ENCODE results near the gene SYT6. TPM values are rescaled to one million over a fixed set of nuclear protein-coding genes. Genes with fewer than 3 reads are reported as not detected.

The SYT6 gene
- total RNA-seq, 1 donor from 2014 or later: not detected

GRCh38 chr1:114167226-114167625, 13.6 kb upstream of the SYT6 start:
- H3K27me3 Mint-ChIP-seq: peaks cover 3% of the 10 kb centered on the region
- no peak for DNase-seq
- H3K4me3 Mint-ChIP-seq: no peak overlapping the region
- no peaks in the 10 kb centered on the region for H3K36me3 Mint-ChIP-seq (ENCODE audit: low read depth)
- no peaks in the 10 kb centered on the region for H3K9me3 Mint-ChIP-seq
- no peak overlapping the region for H3K27ac Mint-ChIP-seq
- intact Hi-C loops (cut with micrococcal nuclease): no loop called here
- H3K4me1 Mint-ChIP-seq: no peaks in the 10 kb centered on the region

- H3K4me1 Mint-ChIP-seq: no peaks in the 10 kb centered on the region
These were observed 11.3 kb upstream of the SYT6 start for GRCh38 chr1:114164840-114165543.

GRCh38 chr1:114159941-114160340, 6.3 kb upstream of the SYT6 start:
- no peak overlapping the region for H3K4me3 Mint-ChIP-seq
- H3K27me3 Mint-ChIP-seq: peaks cover 44% of the 10 kb centered on the region
- DNase-seq: no peak
- H3K36me3 Mint-ChIP-seq (ENCODE audit: low read depth): no peaks in the 10 kb centered on the region
- H3K27ac Mint-ChIP-seq: no peak overlapping the region
- no peaks in the 10 kb centered on the region for H3K4me1 Mint-ChIP-seq
- no peaks in the 10 kb centered on the region for H3K9me3 Mint-ChIP-seq
- intact Hi-C loops (cut with micrococcal nuclease): no loop called here

More at GRCh38 chr1:114164840-114165543, 11.3 kb upstream of the SYT6 start:
- Mint-ChIP-seq H3K4me3 (no peak overlapping the region), H3K9me3 (no peaks in the 10 kb centered on the region), H3K27me3 (peaks cover 16% of the 10 kb centered on the region), H3K27ac (no peak overlapping the region), H3K36me3 (ENCODE audit: low read depth) (no peaks in the 10 kb centered on the region)
- DNase-seq: no peak
- intact Hi-C loops (cut with micrococcal nuclease): no loop called here

- no peak overlapping the region for H3K27ac Mint-ChIP-seq
- intact Hi-C loops (cut with micrococcal nuclease): no loop called here
These were observed 3.6 kb upstream of the SYT6 start for GRCh38 chr1:114157275-114157660.

GRCh38 chr1:114156538-114157274, 3.0 kb upstream of the SYT6 start:
- intact Hi-C loops (cut with micrococcal nuclease): no loop called here
- H3K36me3 Mint-ChIP-seq (ENCODE audit: low read depth): no peaks in the 10 kb centered on the region
- peaks cover 59% of the 10 kb centered on the region for H3K27me3 Mint-ChIP-seq

More at GRCh38 chr1:114157275-114157660, 3.6 kb upstream of the SYT6 start:
- Mint-ChIP-seq H3K4me3 (no peak overlapping the region), H3K4me1 (peaks cover 2% of the 10 kb centered on the region), H3K36me3 (ENCODE audit: low read depth) (no peaks in the 10 kb centered on the region), H3K9me3 (no peaks in the 10 kb centered on the region), H3K27me3 (peaks cover 56% of the 10 kb centered on the region)
- DNase-seq: no peak

GRCh38 chr1:114155706-114156105, 2.0 kb upstream of the SYT6 start:
- Mint-ChIP-seq H3K4me3 (no peak overlapping the region), H3K9me3 (no peaks in the 10 kb centered on the region), H3K36me3 (ENCODE audit: low read depth) (no peaks in the 10 kb centered on the region), H3K27me3 (peaks cover 61% of the 10 kb centered on the region), H3K27ac (no peak overlapping the region), H3K4me1 (peaks cover 2% of the 10 kb centered on the region)
- no peak for DNase-seq
- intact Hi-C loops (cut with micrococcal nuclease): no loop called here

More at GRCh38 chr1:114156538-114157274, 3.0 kb upstream of the SYT6 start:
- peaks cover 2% of the 10 kb centered on the region for H3K4me1 Mint-ChIP-seq
- DNase-seq: no peak
- H3K9me3 Mint-ChIP-seq: no peaks in the 10 kb centered on the region
- no peak overlapping the region for H3K4me3 Mint-ChIP-seq
- no peak overlapping the region for H3K27ac Mint-ChIP-seq

- no peaks in the 10 kb centered on the region for H3K36me3 Mint-ChIP-seq (ENCODE audit: low read depth)
- no peak overlapping the region for H3K27ac Mint-ChIP-seq
- H3K4me1 Mint-ChIP-seq: peaks cover 2% of the 10 kb centered on the region
- intact Hi-C loops (cut with micrococcal nuclease): no loop called here
- H3K9me3 Mint-ChIP-seq: no peaks in the 10 kb centered on the region
- H3K27me3 Mint-ChIP-seq: peaks cover 65% of the 10 kb centered on the region
- no peak overlapping the region for H3K4me3 Mint-ChIP-seq
- DNase-seq: no peak
These were observed 1.3 kb upstream of the SYT6 start for GRCh38 chr1:114154963-114155322.

- H3K4me3 Mint-ChIP-seq: no peak overlapping the region
- no peaks in the 10 kb centered on the region for H3K9me3 Mint-ChIP-seq
- DNase-seq: no peak
- H3K4me1 Mint-ChIP-seq: peaks cover 2% of the 10 kb centered on the region
- no peak overlapping the region for H3K27ac Mint-ChIP-seq
- peaks cover 69% of the 10 kb centered on the region for H3K27me3 Mint-ChIP-seq
- intact Hi-C loops (cut with micrococcal nuclease): no loop called here
- no peaks in the 10 kb centered on the region for H3K36me3 Mint-ChIP-seq (ENCODE audit: low read depth)
These were observed 685 bp upstream of the SYT6 start for GRCh38 chr1:114154146-114154962.

- Mint-ChIP-seq H3K27me3 (peaks cover 75% of the 10 kb centered on the region), H3K4me3 (no peak overlapping the region), H3K36me3 (ENCODE audit: low read depth) (no peaks in the 10 kb centered on the region), H3K4me1 (peaks cover 2% of the 10 kb centered on the region), H3K9me3 (no peaks in the 10 kb centered on the region), H3K27ac (no peak overlapping the region)
- intact Hi-C loops (cut with micrococcal nuclease): no loop called here
- peak; percentile 59 for DNase-seq
These were observed 985 bp downstream of the SYT6 start for GRCh38 chr1:114152508-114153260.

- intact Hi-C loops (cut with micrococcal nuclease): no loop called here
- H3K27ac Mint-ChIP-seq: no peak overlapping the region
- H3K4me1 Mint-ChIP-seq: peaks cover 2% of the 10 kb centered on the region
- no peak overlapping the region for H3K4me3 Mint-ChIP-seq
- peaks cover 73% of the 10 kb centered on the region for H3K27me3 Mint-ChIP-seq
- H3K36me3 Mint-ChIP-seq (ENCODE audit: low read depth): no peaks in the 10 kb centered on the region
- DNase-seq: no peak
- H3K9me3 Mint-ChIP-seq: no peaks in the 10 kb centered on the region
These were observed 1.6 kb downstream of the SYT6 start for GRCh38 chr1:114152089-114152507.

- intact Hi-C loops (cut with micrococcal nuclease): no loop called here
- Mint-ChIP-seq H3K9me3 (no peaks in the 10 kb centered on the region), H3K4me3 (no peak overlapping the region), H3K4me1 (peaks cover 2% of the 10 kb centered on the region), H3K27ac (no peak overlapping the region), H3K36me3 (ENCODE audit: low read depth) (no peaks in the 10 kb centered on the region), H3K27me3 (peaks cover 62% of the 10 kb centered on the region)
- no peak for DNase-seq
These were observed 3.7 kb downstream of the SYT6 start for GRCh38 chr1:114150016-114150415.

- DNase-seq: no peak
- Mint-ChIP-seq H3K27ac (no peak overlapping the region), H3K36me3 (ENCODE audit: low read depth) (no peaks in the 10 kb centered on the region), H3K4me1 (peaks cover 2% of the 10 kb centered on the region), H3K9me3 (no peaks in the 10 kb centered on the region), H3K27me3 (peaks cover 55% of the 10 kb centered on the region), H3K4me3 (no peak overlapping the region)
- intact Hi-C loops (cut with micrococcal nuclease): no loop called here
These were observed 4.5 kb downstream of the SYT6 start for GRCh38 chr1:114149211-114149610.

GRCh38 chr1:114145504-114146151, 8.0 kb downstream of the SYT6 start:
- no peaks in the 10 kb centered on the region for H3K9me3 Mint-ChIP-seq

More at GRCh38 chr1:114145504-114146151, 8.0 kb downstream of the SYT6 start:
- intact Hi-C loops (cut with micrococcal nuclease): no loop called here
- H3K27me3 Mint-ChIP-seq: peaks cover 40% of the 10 kb centered on the region
- no peak overlapping the region for H3K27ac Mint-ChIP-seq
- no peak for DNase-seq
- H3K36me3 Mint-ChIP-seq (ENCODE audit: low read depth): no peaks in the 10 kb centered on the region
- no peak overlapping the region for H3K4me3 Mint-ChIP-seq
- H3K4me1 Mint-ChIP-seq: no peaks in the 10 kb centered on the region
